Uterus (tissue), 4 donors: ENCODE data around the gene TRPM4. TPM values are rescaled to one million over a fixed set of nuclear protein-coding genes. Genes with fewer than 3 reads are reported as not detected.
A peak's percentile ranks its signal among the peaks of the same experiment; 100 is the strongest.
"Not testable (repeated sequence)": the region's sequence is repeated elsewhere in the genome, so short reads cannot be mapped to it uniquely, and the experiment has no call there.

Source experiments
- DNase-seq, 2 donors: peaks; one replicate each; pipeline ENCODE4 v3.0.0-alpha.2; 2019 to 2020
- H3K27ac ChIP-seq, 2 donors: fragments of 200-600 bp; sonication (generic); 1 replicate in 1 of 2; 2 replicates in 1 of 2; pipeline ENCODE4 v1.5.1; 2016 to 2018
- H3K27me3 ChIP-seq, 2 donors: fragments of 200-600 bp; sonication (generic); one replicate each; pipeline ENCODE4 v1.5.1; 2018 to 2019; ENCODE audit warnings: control low read depth in 1 of 2
- H3K36me3 ChIP-seq, 2 donors: fragments of 200-600 bp; sonication (generic); one replicate each; pipeline ENCODE4 v1.5.1; 2019; ENCODE audit warnings: control low read depth in 1 of 2
- H3K4me1 ChIP-seq, 2 donors: fragments of 200-600 bp; sonication (generic); one replicate each; pipeline ENCODE4 v1.5.1; 2018 to 2019; ENCODE audit warnings: control low read depth in 1 of 2
- H3K4me3 ChIP-seq, 2 donors: fragments of 200-600 bp; sonication (generic); 1 replicate in 1 of 2; 2 replicates in 1 of 2; pipeline ENCODE4 v1.5.1; 2018 to 2019; ENCODE audit warnings: mild to moderate bottlenecking in 1 of 2
- H3K9me3 ChIP-seq, 2 donors: fragments of 200-600 bp; sonication (generic); one replicate each; pipeline ENCODE4 v1.5.1; 2019; ENCODE audit warnings: control low read depth in 1 of 2
- CTCF ChIP-seq, 4 experiments: fragments of 200-600 bp in 2 of 4; fragments of 450-650 bp in 2 of 4; sonication (generic) in 2 of 4; IDR thresholded peaks; one replicate each; pipeline ENCODE4 v1.5.1; 2016 to 2019; ENCODE audit warnings: antibody characterized with exemption in 4 of 4, mild to moderate bottlenecking in 2 of 4, moderate library complexity in 1 of 4
- POLR2A ChIP-seq, 2 donors: fragments of 450-650 bp; IDR thresholded peaks; one replicate each; pipeline ENCODE4 v1.6.1; 2016; ENCODE audit warnings: antibody characterized with exemption in 2 of 2, mild to moderate bottlenecking in 1 of 2, moderate library complexity in 1 of 2
- intact Hi-C: fragments of 100-400 bp; cut with DNase I; formaldehyde crosslinking; loops from one replicate; pipeline ENCODE4 v1.15.1; 2023; ENCODE audit warnings: low total_unique reads
- total RNA-seq, 4 donors: library from RNA; depleted of rRNA in 3 of 4; stranded (reverse); fragments of >200 nt in 3 of 4; gene quantifications; one replicate each; pipeline versions ENCODE4 v1.1.0 to v1.2.4, GENCODE V29; 2014 to 2023
- donor health status: DM: yes; HTN: yes; CAD: no.

The TRPM4 gene
- total RNA-seq, 4 donors from 2014 or later: 9.7 to 28.7 (median 15.4) TPM

DNA sequence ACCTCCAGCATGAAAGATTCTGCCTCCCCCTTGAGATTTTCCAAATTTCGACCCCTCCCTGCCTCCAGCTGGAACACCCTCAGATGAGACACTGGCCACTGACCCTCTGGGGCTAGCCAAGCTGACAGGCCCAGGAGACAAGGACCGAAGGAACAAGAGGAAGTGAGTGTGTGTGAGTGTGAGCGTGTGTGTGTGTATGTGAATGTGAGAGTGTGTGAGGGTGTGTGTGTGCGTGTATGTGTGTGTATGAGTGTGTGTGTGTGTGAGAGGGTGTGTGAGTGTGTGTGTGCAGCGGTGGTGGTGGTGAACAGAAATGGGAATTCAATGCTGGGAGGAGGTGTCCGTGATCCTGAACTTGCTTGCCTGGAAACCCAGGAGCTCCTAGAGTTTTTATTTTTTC, 16.2 kb upstream of the TRPM4 start:
- Histone ChIP-seq H3K4me3 (no peak overlapping the region), H3K4me1 (no peaks in the 10 kb centered on the region), H3K27ac (no peak overlapping the region), H3K27me3 (no peaks in the 10 kb centered on the region), H3K9me3 (no peaks in the 10 kb centered on the region), H3K36me3 (no peaks in the 10 kb centered on the region)
- DNase-seq: no peak
- no peak for TF ChIP-seq CTCF (IDR thresholded peaks at IDR 0.05)
- no peak for TF ChIP-seq POLR2A (IDR thresholded peaks at IDR 0.05)
- intact Hi-C loops: loop anchor here (10.0 kb wide), 1 partner anchor 47 kb away; no protein-coding TSS in a partner anchor

- no peaks in the 10 kb centered on the region for H3K9me3 ChIP-seq
- no peaks in the 10 kb centered on the region for H3K36me3 ChIP-seq
- peak in 1 of 2 donors; percentile 32 for TF ChIP-seq POLR2A (IDR thresholded peaks at IDR 0.05)
- TF ChIP-seq CTCF (IDR thresholded peaks at IDR 0.05): peak in 1 of 4 experiments; percentile 15
- intact Hi-C loops: loop anchor here (10.0 kb wide), 1 partner anchor 48 kb away; no protein-coding TSS in a partner anchor
- H3K4me3 ChIP-seq: peak overlapping the region; percentile 24 to 26
- DNase-seq: peak; percentile 73 to 84
- no peak overlapping the region for H3K27ac ChIP-seq
- H3K4me1 ChIP-seq: no peaks in the 10 kb centered on the region
- H3K27me3 ChIP-seq: no peaks in the 10 kb centered on the region
Observed at GRCh38 chr19:49142866-49143335, 14.7 kb upstream of the TRPM4 start.

DNA sequence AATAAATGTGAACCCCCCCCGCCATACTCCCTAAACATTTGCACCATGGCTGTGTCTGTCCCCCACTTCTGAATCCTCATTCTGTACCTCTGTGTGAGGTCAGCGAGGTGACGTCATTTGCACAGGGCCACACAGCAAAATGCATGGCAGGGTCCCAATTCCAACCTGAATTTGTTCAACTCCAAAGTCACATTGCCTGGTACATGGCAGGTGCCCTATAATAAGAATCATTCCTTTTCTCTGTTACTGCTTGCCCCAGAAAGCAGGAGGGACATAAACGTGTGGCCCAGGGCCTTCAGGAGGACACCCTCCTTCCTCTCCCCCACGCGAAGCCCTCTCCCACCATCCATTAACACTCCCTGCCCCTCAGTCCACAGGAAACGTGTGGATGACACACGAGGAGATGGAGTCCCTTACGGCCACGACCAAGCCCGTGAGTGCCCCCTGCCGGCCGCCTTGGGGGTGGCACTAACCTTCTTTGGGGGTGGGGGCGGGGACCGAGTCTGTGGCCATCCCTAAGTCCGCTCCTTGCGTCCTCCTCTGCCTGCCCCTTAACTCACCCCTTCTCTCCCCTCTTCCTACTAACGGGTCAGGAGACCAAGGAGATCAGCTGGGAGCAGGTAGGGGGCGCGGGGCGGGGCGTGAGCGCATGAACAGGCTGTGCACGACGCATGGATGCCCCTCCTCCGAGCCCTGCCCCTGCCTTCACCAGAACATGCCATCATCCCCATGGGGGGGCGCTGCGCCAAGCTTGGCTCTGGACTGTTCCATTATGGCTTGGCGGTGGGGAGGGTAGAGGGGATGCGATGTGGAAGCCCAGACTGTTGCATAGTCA, 11.8 kb upstream of the TRPM4 start:
- Histone ChIP-seq H3K9me3 (no peaks in the 10 kb centered on the region), H3K27me3 (no peaks in the 10 kb centered on the region), H3K27ac (no peak overlapping the region), H3K36me3 (no peaks in the 10 kb centered on the region), H3K4me1 (peaks cover 0 to 11% of the 10 kb centered on the region in 2 donors), H3K4me3 (no peak overlapping the region)
- intact Hi-C loops: loop anchor here (10.0 kb wide), 1 partner anchor 51 kb away; no protein-coding TSS in a partner anchor
- DNase-seq: peak; percentile 67 to 68
- no peak for TF ChIP-seq POLR2A (IDR thresholded peaks at IDR 0.05)
- TF ChIP-seq CTCF (IDR thresholded peaks at IDR 0.05): peak; percentile 73 to 79 (median 76)

DNA sequence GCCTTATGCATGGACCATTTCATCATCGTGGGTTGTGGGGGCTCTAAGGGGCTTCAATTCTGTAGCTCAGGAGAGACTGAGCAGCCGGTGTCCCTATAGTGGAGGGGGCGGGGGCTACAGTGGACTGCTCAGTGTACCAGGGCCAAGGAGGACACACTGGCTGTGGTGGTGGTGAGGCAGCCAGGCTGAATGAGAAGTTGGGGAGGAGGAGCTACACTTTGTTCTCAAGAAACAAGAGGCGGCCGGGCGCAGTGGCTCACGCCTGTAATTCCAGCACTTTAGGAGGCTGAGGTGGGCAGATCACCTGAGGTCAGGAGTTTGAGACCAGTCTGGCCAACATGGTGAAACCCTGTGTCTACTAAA, 11.2 kb upstream of the TRPM4 start:
- intact Hi-C loops: loop anchor here (10.0 kb wide), 1 partner anchor 52 kb away; no protein-coding TSS in a partner anchor
- not testable (repeated sequence) for H3K9me3 ChIP-seq, H3K36me3 ChIP-seq, H3K4me3 ChIP-seq, H3K27ac ChIP-seq, H3K27me3 ChIP-seq
- peak in 1 of 2 donors; percentile 13 for DNase-seq
- H3K4me1 ChIP-seq: peaks cover 0 to 11% of the 10 kb centered on the region in 2 donors

- no peaks in the 10 kb centered on the region for H3K27me3 ChIP-seq
- no peak for TF ChIP-seq CTCF (IDR thresholded peaks at IDR 0.05)
- TF ChIP-seq POLR2A (IDR thresholded peaks at IDR 0.05): no peak
- H3K36me3 ChIP-seq: no peaks in the 10 kb centered on the region
- H3K4me3 ChIP-seq: peak overlapping the region in 1 of 2 donors; percentile 68
- peak overlapping the region; percentile 40 to 86 for H3K27ac ChIP-seq
- DNase-seq: peak in 1 of 2 donors; percentile 47
- H3K4me1 ChIP-seq: peaks cover 0 to 11% of the 10 kb centered on the region in 2 donors
- intact Hi-C loops: loop anchor here (10.0 kb wide), 1 partner anchor 53 kb away; no protein-coding TSS in a partner anchor
- H3K9me3 ChIP-seq: no peaks in the 10 kb centered on the region
Observed at GRCh38 chr19:49148044-49148682, 9.4 kb upstream of the TRPM4 start.
